Measurements from ENCODE around the gene LTBR. TPM values are rescaled to one million over a fixed set of nuclear protein-coding genes. Genes with fewer than 3 reads are reported as not detected.

The LTBR gene
- total and polyA plus RNA-seq, 2 donors (not counting 1 experiment from before 2014, with no cell fraction given), result 1.1 TPM; not detected in 1

DNA sequence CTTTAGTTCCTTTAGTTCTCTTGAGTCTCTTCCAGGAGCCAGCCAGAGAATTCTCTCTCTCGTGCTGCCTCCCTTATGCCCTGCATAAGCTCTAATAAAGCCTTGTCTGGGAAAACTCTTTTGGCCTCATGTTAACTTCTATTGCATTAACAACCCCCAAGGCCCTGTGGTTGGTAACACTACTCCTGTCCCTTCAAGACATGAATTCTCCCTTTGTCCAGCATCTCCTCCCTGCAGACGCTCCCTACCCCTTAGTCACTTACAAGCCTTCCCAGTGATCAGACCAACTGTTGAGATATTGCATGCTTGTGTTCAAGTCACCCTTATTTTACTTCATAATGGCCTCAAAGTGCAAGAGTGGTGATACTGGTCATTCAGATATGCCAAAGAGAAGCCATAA lies 12.1 kb downstream of the LTBR start:
- CTCF ChIA-PET, result interaction anchor here (0.8 to 1.1 kb wide), 2 partner anchors 142 to 382 kb away, joined by 3 read pairs; no protein-coding TSS in a partner anchor

More for the DNA sequence above, 12.1 kb downstream of the LTBR start:
- Histone ChIP-seq H3K27me3 (replicated peaks in 1 of 4; ENCODE audit: control extremely low read depth in 1 of 4, control insufficient read depth in 3 of 4, insufficient read depth in 4 of 4, low read length in 3 of 4) (peaks cover 0 to 8% (median 0%) of the 10 kb centered on the region in 4 experiments), H3K4me3 (ENCODE audit: control extremely low read depth in 1 of 5, extremely low read depth in 1 of 5, insufficient read depth in 1 of 5, low read depth in 2 of 5, low read length in 4 of 5) (no peak overlapping the region), H3K4me1 (ENCODE audit: control insufficient read depth in 2 of 2, insufficient read depth in 2 of 2, low read length in 2 of 2) (no peaks in the 10 kb centered on the region), H3K4me2 (replicated peaks; ENCODE audit: low read depth, low read length, poor library complexity, severe bottlenecking) (no peak overlapping the region), H3K36me3 (replicated peaks in 1 of 2; ENCODE audit: control extremely low read depth in 1 of 2, control insufficient read depth in 1 of 2, extremely low read depth in 1 of 2, insufficient read depth in 2 of 2, low read length in 1 of 2) (no peaks in the 10 kb centered on the region), H3K27ac (ENCODE audit: low read length in 2 of 2) (no peak overlapping the region), H4K20me1 (ENCODE audit: control insufficient read depth, insufficient read depth, low read length, poor library complexity, severe bottlenecking) (no peaks in the 10 kb centered on the region), H2AFZ (ENCODE audit: insufficient read depth, low read depth, low read length, poor library complexity, severe bottlenecking) (no peak overlapping the region), H3K9me3 (ENCODE audit: control extremely low read depth in 1 of 3, control insufficient read depth in 2 of 3, insufficient read depth in 1 of 3, low read length in 2 of 3) (peaks cover 0 to 1% (median 0%) of the 10 kb centered on the region in 3 donors), H3K9ac (ENCODE audit: low read length) (no peak overlapping the region), H3K79me2 (ENCODE audit: control insufficient read depth, insufficient read depth, low read length) (no peaks in the 10 kb centered on the region)
- DNase-seq (no peak), ATAC-seq (ENCODE audit: low read depth) (no peak)
- peaks cover 24% of the 10 kb centered on the region for H3K27me3 Mint-ChIP-seq
- H3K4me3 Mint-ChIP-seq, result no peak overlapping the region
- intact Hi-C loops (cut with micrococcal nuclease), result no loop called here
- 100% methylated on average over 2 of the region's 2 CpGs for WGBS (ENCODE audit: insufficient coverage)
- H3K27ac Mint-ChIP-seq, result no peak overlapping the region
- H3K9me3 Mint-ChIP-seq (ENCODE audit: insufficient read depth), result no peaks in the 10 kb centered on the region
- POLR2A ChIA-PET, result no interaction called here
- no peak for TF ChIP-seq CTCF (IDR thresholded peaks at IDR 0.05)
- TF ChIP-seq EZH2 (IDR thresholded peaks at IDR 0.05; ENCODE audit: borderline replicate concordance, insufficient read depth, low read depth, low read length, poor library complexity, severe bottlenecking), result no peak
- no peaks in the 10 kb centered on the region for H3K4me1 Mint-ChIP-seq
